H1 (cell line): ENCODE results near the gene IVNS1ABP. TPM values are rescaled to one million over a fixed set of nuclear protein-coding genes. Genes with fewer than 3 reads are reported as not detected.

Source experiments
- CHD7 ChIP-seq: fragments of 300-600 bp; sonication (generic); IDR thresholded peaks from 2 replicates; pipeline ENCODE4 v1.7.1; 2012; ENCODE audit warnings: low read length, moderate library complexity, mild to moderate bottlenecking, inconsistent platforms; ENCODE audit not compliant: insufficient replicate concordance
- EP300 ChIP-seq, 2 experiments: IDR thresholded peaks; 1 replicate in 1 of 2; 2 replicates in 1 of 2; pipeline ENCODE4 v1.6.1; 2011 to 2012; ENCODE audit warnings: low read depth in 2 of 2, low read length in 2 of 2, mild to moderate bottlenecking in 2 of 2, borderline replicate concordance in 1 of 2, inconsistent platforms in 1 of 2, moderate library complexity in 1 of 2
- EZH2 ChIP-seq: fragments of 200-600 bp; sonication (generic); IDR thresholded peaks from 2 replicates; pipeline ENCODE4 v1.7.1; 2012; ENCODE audit warnings: low read depth, mild to moderate bottlenecking, moderate library complexity, low read length, inconsistent platforms; ENCODE audit not compliant: severe bottlenecking
- FOSL1 ChIP-seq: IDR thresholded peaks from 2 replicates; pipeline ENCODE4 v1.6.1; 2011; ENCODE audit warnings: mild to moderate bottlenecking, low read depth, low read length, moderate library complexity; ENCODE audit not compliant: insufficient read depth
- JUN ChIP-seq: IDR thresholded peaks from 2 replicates; pipeline ENCODE4 v1.6.1; 2011; ENCODE audit warnings: low read depth, mild to moderate bottlenecking, improper control_type of control experiment, low read length
- KDM1A ChIP-seq: fragments of 200-600, 300-600 bp; sonication (generic); IDR thresholded peaks from 2 replicates; pipeline ENCODE4 v1.7.1; 2016; ENCODE audit warnings: mild to moderate bottlenecking, low read length, borderline replicate concordance
- MAFK ChIP-seq: IDR thresholded peaks from 2 replicates; pipeline ENCODE4 v1.6.1; 2012; ENCODE audit warnings: low read depth, mild to moderate bottlenecking, improper control_type of control experiment, low read length
- POLR2A ChIP-seq, 2 experiments: IDR thresholded peaks; 1 replicate in 1 of 2; 2 replicates in 1 of 2; pipeline ENCODE4 v1.6.1; 2011; ENCODE audit warnings: low read depth in 2 of 2, low read length in 2 of 2, mild to moderate bottlenecking in 2 of 2; ENCODE audit errors: control extremely low read depth in 1 of 2
- SAP30 ChIP-seq: fragments of 300-600 bp; sonication (generic); IDR thresholded peaks from 2 replicates; pipeline ENCODE4 v1.7.1; 2012; ENCODE audit warnings: low read length, moderate library complexity, mild to moderate bottlenecking, inconsistent platforms; ENCODE audit not compliant: insufficient read depth, insufficient replicate concordance
- SRF ChIP-seq: IDR thresholded peaks from 2 replicates; pipeline ENCODE4 v1.6.1; 2011; ENCODE audit warnings: mild to moderate bottlenecking, low read depth, low read length, moderate library complexity
- ZNF274 ChIP-seq: IDR thresholded peaks from 2 replicates; pipeline ENCODE4 v1.7.0; 2012; ENCODE audit warnings: low read length, borderline replicate concordance; ENCODE audit errors: extremely low read depth
- polyA plus RNA-seq, 7 experiments: library from polyadenylated mRNA; depleted of rRNA in 3 of 7; stranded (reverse) in 5 of 7; unstranded in 2 of 7; fragments of >200 nt in 5 of 7; fragments of 200-250 nt in 2 of 7; gene quantifications; 1 replicate in 5 of 7; 2 replicates in 1 of 7; 4 replicates in 1 of 7; pipeline versions ENCODE4 v1.2.1 to v1.2.3, GENCODE V29; 2011 to 2013; ENCODE audit warnings: missing spikeins in 2 of 7, mixed read lengths in 2 of 7
- total RNA-seq: library from RNA; stranded (reverse); fragmentation: NEBNext Ultra II Directional; extraction: Animal tissue kit (Norgen Biotek cat#: 25700); gene quantifications from 2 replicates; pipeline ENCODE4 v1.2.1, GENCODE V29; 2021

The IVNS1ABP gene
- total and polyA plus RNA-seq, 2 of the 8 experiments (the other 6 are each of a cell fraction or from before 2014, with no cell fraction given): 65.9 to 189 TPM

- TF ChIP-seq CHD7: no peak
- TF ChIP-seq EZH2: no peak
- no peak for TF ChIP-seq MAFK
- TF ChIP-seq KDM1A: no peak
- no peak for TF ChIP-seq SRF
- no peak for TF ChIP-seq JUN
- TF ChIP-seq FOSL1: no peak
- TF ChIP-seq POLR2A (IDR thresholded peaks at IDR 0.05; ENCODE audit: control extremely low read depth in 1 of 2, low read depth in 2 of 2, low read length in 2 of 2): no peak
- TF ChIP-seq EP300 (IDR thresholded peaks at IDR 0.05; ENCODE audit: borderline replicate concordance in 1 of 2, low read depth in 2 of 2, low read length in 2 of 2): no peak
- no peak for TF ChIP-seq SAP30
- no peak for TF ChIP-seq ZNF274
Observed at GRCh38 chr1:185337246-185337645, 20.2 kb upstream of the IVNS1ABP start (continued).
